Tibial nerve (tissue), 4 donors: ENCODE results near the gene TRIOBP. TPM values are rescaled to one million over a fixed set of nuclear protein-coding genes. Genes with fewer than 3 reads are reported as not detected.

Experiments
- DNase-seq, 2 donors: peaks; one replicate each; pipeline ENCODE4 v3.0.0-alpha.2; 2019; ENCODE audit warnings: low spot score in 2 of 2
- H3K27ac ChIP-seq, 4 donors: fragments of 200-600 bp; sonication (generic) in 3 of 4; one replicate each; pipeline ENCODE4 v1.5.1; 2017 to 2019; ENCODE audit warnings: mild to moderate bottlenecking in 1 of 4
- H3K27me3 ChIP-seq, 2 donors: fragments of 200-600 bp; sonication (generic) in 1 of 2; one replicate each; pipeline versions ENCODE4 v1.5.1 to v1.6.0; 2017 to 2019
- H3K36me3 ChIP-seq, 3 donors: fragments of 200-600 bp; sonication (generic); one replicate each; pipeline ENCODE4 v1.5.1; 2018 to 2019
- H3K4me1 ChIP-seq, 4 donors: fragments of 200-600 bp; sonication (generic) in 3 of 4; one replicate each; pipeline ENCODE4 v1.5.1; 2017 to 2019
- H3K4me3 ChIP-seq, 4 donors: fragments of 200-600 bp; sonication (generic) in 3 of 4; one replicate each; pipeline ENCODE4 v1.5.1; 2017 to 2019; ENCODE audit warnings: mild to moderate bottlenecking in 1 of 4, moderate library complexity in 1 of 4
- H3K9me3 ChIP-seq, 4 donors: fragments of 200-600 bp; sonication (generic) in 3 of 4; one replicate each; pipeline ENCODE4 v1.5.1; 2017 to 2019
- EP300 ChIP-seq, 2 donors: sonication (generic); formaldehyde crosslinking; IDR thresholded peaks; one replicate each; pipeline ENCODE4 v1.6.1; 2017; ENCODE audit warnings: antibody characterized with exemption in 2 of 2, mild to moderate bottlenecking in 1 of 2
- POLR2A ChIP-seq, 2 donors: fragments of 450-650 bp; IDR thresholded peaks; one replicate each; pipeline ENCODE4 v1.6.1; 2017; ENCODE audit warnings: antibody characterized with exemption in 2 of 2, mild to moderate bottlenecking in 2 of 2, moderate library complexity in 2 of 2
- WGBS, 2 donors: methylation state at CpG; one replicate each; pipeline ENCODE4 v1.1.5; 2018; 5-methylcytosine and 5-hydroxymethylcytosine counted together
- total RNA-seq, 4 donors: library from RNA; depleted of rRNA; stranded (reverse); fragments of >200 nt; gene quantifications; one replicate each; pipeline ENCODE4 v1.1.0, GENCODE V29; 2016
- TF ChIP-seq, protein P1 (sequence below), 5 experiments: fragments of 200-600 bp in 3 of 5; fragments of 450-650 bp in 2 of 5; sonication (generic) in 3 of 5; IDR thresholded peaks; one replicate each; pipeline ENCODE4 v1.5.1; 2016 to 2019; ENCODE audit warnings: antibody characterized with exemption in 5 of 5, mild to moderate bottlenecking in 3 of 5, moderate library complexity in 2 of 5

TRIOBP gene
- total RNA-seq, 4 donors from 2014 or later, result 140 to 160 (median 151) TPM

DNA sequence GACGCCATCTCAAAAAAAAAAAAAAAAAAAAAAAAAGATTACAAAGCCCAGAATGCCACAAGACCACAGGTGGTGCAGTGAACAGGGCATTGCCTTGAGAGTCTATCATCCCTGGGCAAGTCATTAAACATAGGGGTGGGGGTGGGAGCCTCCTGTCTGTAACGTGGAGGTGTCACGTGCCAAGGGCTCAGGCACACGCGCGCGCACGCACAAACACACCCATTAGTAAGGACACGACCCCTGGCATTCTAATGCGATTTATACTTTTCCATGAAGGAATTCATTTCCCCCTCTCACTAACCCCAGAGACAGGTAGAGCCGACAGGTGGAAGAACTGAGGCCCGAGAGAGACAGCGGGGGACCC lies 105.1 kb downstream of the TRIOBP start:
- Histone ChIP-seq H3K27ac (peak overlapping the region in 1 of 4 donors; percentile 71), H3K36me3 (no peaks in the 10 kb centered on the region), H3K27me3 (no peaks in the 10 kb centered on the region), H3K9me3 (no peaks in the 10 kb centered on the region), H3K4me3 (peak overlapping the region; percentile 47 to 89 (median 60)), H3K4me1 (peaks cover 0 to 43% (median 30%) of the 10 kb centered on the region in 4 donors)
- TF ChIP-seq POLR2A (IDR thresholded peaks at IDR 0.05) (no peak), EP300 (IDR thresholded peaks at IDR 0.05) (no peak)
- TF ChIP-seq, protein P1, sequence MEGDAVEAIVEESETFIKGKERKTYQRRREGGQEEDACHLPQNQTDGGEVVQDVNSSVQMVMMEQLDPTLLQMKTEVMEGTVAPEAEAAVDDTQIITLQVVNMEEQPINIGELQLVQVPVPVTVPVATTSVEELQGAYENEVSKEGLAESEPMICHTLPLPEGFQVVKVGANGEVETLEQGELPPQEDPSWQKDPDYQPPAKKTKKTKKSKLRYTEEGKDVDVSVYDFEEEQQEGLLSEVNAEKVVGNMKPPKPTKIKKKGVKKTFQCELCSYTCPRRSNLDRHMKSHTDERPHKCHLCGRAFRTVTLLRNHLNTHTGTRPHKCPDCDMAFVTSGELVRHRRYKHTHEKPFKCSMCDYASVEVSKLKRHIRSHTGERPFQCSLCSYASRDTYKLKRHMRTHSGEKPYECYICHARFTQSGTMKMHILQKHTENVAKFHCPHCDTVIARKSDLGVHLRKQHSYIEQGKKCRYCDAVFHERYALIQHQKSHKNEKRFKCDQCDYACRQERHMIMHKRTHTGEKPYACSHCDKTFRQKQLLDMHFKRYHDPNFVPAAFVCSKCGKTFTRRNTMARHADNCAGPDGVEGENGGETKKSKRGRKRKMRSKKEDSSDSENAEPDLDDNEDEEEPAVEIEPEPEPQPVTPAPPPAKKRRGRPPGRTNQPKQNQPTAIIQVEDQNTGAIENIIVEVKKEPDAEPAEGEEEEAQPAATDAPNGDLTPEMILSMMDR (IDR thresholded peaks at IDR 0.05), result no peak
- 7% methylated on average over 13 of the region's 13 CpGs for WGBS, 2 donors
- no peak for DNase-seq

DNA sequence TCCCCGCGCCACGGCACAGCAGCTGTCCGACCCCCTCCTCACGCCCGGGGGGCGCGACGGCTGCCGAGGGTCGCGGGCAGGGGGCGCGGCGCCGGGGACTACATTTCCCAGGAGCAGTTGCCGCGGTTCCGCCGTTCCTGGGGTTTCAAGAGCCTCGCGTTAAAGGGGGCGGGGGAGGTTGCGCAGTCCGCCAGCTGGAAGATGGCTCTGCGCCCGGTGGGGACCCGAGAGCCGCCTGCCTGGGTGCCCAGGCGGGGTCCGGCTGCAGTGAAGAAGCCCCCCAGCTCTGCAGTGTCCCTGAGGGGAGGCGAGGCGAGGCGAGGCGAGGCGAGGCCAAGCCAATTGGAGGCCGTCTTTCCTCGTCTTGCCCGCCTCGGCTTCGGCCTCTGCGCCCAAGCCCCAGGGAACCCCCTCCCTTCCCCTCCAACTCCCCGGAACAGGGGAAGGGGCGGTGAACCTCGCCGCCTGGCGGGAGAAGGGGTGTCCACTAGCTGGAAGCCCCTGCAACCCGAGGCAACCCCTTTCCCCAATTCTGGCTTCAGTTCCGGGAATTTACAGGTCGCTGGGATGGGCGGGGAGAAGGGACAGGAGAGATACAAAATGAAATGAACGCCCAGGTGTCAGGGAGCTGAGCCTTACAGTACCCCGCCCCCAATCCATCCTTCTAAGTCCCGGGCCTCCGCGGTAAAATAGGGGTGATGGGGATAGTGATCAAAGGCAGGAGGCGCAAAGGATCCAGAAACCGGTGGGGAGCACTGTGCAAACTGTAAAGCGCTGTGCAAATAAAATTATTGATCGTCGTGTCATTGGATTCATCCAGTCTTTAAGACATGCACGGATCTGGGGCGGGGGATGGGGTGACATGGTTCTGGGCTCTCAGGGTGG lies 105.7 kb downstream of the TRIOBP start:
- Histone ChIP-seq H3K4me1 (peaks cover 0 to 49% (median 31%) of the 10 kb centered on the region in 4 donors), H3K4me3 (peak overlapping the region; percentile 47 to 89 (median 60)), H3K27me3 (no peaks in the 10 kb centered on the region), H3K36me3 (no peaks in the 10 kb centered on the region), H3K9me3 (no peaks in the 10 kb centered on the region), H3K27ac (peak overlapping the region in 3 of 4 donors; percentile 17 to 71 (median 51))
- WGBS, 2 donors, result 2% methylated on average over 29 to 40 of the region's 63 CpGs
- peak in 1 of 2 donors; percentile 41 for DNase-seq
- TF ChIP-seq, protein P1 (IDR thresholded peaks at IDR 0.05), result no peak
- peak in 1 of 2 donors; percentile 48 for TF ChIP-seq EP300 (IDR thresholded peaks at IDR 0.05)
- peak; percentile 28 for TF ChIP-seq POLR2A (IDR thresholded peaks at IDR 0.05)

DNA sequence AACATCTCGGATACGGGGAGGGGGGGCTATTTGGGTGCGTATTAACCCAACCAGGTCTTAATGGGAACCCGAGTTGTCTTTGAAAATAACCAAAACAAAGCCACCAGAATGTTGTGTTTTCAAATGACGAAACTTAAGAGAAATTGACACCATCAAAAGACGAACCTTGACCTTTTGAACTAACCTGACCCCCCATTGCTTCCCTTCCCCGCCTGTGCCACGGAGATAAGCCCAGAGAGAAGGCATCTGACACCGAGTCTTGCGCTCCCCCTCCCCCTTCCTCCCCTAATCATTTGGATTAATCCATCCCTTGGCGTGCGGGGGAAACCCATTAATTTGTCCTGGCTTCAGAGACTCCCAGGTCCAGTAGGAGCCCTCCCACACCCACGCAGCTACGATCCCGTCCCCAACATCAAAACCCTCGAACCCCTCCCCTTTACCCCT lies 106.4 kb downstream of the TRIOBP start:
- Histone ChIP-seq H3K4me1 (peaks cover 0 to 52% (median 32%) of the 10 kb centered on the region in 4 donors), H3K4me3 (peak overlapping the region in 3 of 4 donors; percentile 48 to 89 (median 73)), H3K9me3 (no peaks in the 10 kb centered on the region), H3K27me3 (no peaks in the 10 kb centered on the region), H3K27ac (peak overlapping the region in 2 of 4 donors; percentile 51 to 90), H3K36me3 (no peaks in the 10 kb centered on the region)
- TF ChIP-seq POLR2A (IDR thresholded peaks at IDR 0.05) (no peak), EP300 (IDR thresholded peaks at IDR 0.05) (no peak)
- TF ChIP-seq, protein P1 (IDR thresholded peaks at IDR 0.05), result no peak
- no peak for DNase-seq
- 22 to 29% methylated on average over 16 of the region's 16 CpGs for WGBS, 2 donors

DNA sequence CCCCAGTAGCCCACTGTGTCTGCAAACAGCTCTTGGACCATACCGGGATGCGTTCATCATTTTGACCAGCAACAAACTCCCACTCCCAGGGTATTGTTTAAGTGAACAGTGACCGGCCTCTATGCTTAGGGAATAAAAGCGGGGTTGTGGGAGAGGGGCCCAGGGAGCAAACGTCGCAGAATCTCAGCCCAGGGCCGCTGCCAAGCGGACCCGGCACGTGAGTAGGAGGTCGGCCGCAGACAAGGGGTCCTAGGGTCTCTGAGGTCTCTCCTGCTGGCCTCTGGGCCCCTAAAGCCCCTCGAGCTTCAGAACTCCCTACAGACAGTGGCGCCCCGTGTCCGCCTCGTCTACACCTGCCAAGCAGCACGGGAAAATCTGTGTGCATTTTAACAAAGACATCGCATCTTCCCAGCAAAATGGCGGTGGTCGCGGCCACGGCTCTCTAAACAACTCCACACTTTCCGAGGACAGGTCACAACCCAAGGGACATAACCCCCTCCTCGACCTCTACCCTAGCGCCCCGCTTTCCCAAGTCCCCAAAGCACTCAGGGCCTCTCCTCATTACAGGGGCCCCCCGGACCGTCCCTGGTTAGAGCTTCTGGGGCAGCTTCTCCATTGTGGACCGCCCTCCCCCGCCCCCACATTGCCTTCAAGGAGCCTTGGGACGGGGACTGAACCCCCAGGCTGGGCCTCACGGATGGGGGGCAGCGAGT lies 106.9 kb downstream of the TRIOBP start:
- peak overlapping the region in 3 of 4 donors; percentile 89 to 97 (median 90) for H3K27ac ChIP-seq
- peaks cover 0 to 57% (median 38%) of the 10 kb centered on the region in 4 donors for H3K4me1 ChIP-seq
- H3K27me3 ChIP-seq, result no peaks in the 10 kb centered on the region
- TF ChIP-seq POLR2A (IDR thresholded peaks at IDR 0.05) (no peak), EP300 (IDR thresholded peaks at IDR 0.05) (no peak)
- TF ChIP-seq, protein P1 (IDR thresholded peaks at IDR 0.05), result no peak
- peak overlapping the region in 2 of 4 donors; percentile 37 to 65 for H3K4me3 ChIP-seq
- no peaks in the 10 kb centered on the region for H3K36me3 ChIP-seq
- WGBS, 2 donors, result 46 to 50% methylated on average over 29 to 32 of the region's 34 CpGs
- no peak for DNase-seq
- no peaks in the 10 kb centered on the region for H3K9me3 ChIP-seq
